GM18951 (cell line): Measurements from ENCODE around the gene CCDC102A.

ENCODE experiments used
- POLR2A ChIP-seq: IDR thresholded peaks from 4 replicates; pipeline ENCODE4 v1.6.1; 2011; ENCODE audit warnings: mild to moderate bottlenecking; ENCODE audit not compliant: insufficient read length, insufficient read depth; ENCODE audit errors: extremely low read depth
- in situ Hi-C: fragments of 300-500 bp; cut with MboI; formaldehyde crosslinking; loops from one replicate; pipeline ENCODE4 v1.12.0; 2022; ENCODE audit warnings: low sequenced_read_pairs, mixed read lengths, inconsistent platforms; ENCODE audit not compliant: unreplicated experiment

The CCDC102A gene

DNA sequence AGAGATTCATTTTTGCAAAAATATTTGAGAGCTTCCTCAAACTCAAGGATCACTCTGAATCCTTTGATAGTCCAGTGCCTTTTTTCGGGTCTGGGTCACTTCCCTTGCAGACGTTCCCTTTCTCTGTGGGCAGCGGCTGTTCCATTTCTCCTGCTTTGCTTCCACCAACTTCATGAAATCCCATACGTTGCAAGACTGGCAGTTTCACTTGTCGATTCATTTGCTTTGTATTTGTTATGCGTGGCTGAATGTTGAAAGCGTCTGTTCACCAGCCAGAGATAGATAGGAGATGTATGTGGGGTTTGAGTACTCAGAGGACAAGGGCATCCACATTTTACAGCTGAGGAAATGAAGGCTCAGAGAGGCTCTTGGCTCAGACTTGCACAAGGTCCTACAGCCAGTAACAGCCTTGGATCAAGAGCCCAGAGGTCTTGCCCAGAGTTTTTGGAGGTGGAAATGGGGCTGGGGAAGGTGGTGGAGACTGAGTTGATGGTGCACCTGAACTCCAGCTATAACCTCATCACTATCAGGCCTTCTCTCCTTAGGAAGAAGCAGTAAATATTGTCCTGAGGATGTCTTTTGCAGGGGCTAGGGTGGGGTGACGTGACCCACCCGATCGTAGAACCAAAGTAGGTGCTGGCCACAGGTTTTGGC, 1.3 kb upstream of the CCDC102A start:
- no peak for TF ChIP-seq POLR2A
- in situ Hi-C loops, result no loop called here

DNA sequence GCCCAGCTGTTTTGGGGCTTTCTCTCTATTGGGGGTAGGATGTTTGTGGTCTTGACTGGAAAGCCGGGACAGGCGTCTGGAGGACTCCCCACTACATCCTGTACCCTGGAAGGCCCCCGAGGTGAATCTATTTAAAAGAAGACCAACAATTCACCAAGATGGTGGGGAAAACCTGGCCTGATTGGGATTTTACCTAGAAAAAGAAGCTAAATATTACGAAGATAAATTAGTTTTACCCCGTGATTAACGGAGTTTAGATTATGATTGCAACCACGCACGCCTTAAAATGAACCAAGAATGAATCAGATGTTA, 779 bp upstream of the CCDC102A start:
- no peak for TF ChIP-seq POLR2A
- in situ Hi-C loops, result no loop called here

DNA sequence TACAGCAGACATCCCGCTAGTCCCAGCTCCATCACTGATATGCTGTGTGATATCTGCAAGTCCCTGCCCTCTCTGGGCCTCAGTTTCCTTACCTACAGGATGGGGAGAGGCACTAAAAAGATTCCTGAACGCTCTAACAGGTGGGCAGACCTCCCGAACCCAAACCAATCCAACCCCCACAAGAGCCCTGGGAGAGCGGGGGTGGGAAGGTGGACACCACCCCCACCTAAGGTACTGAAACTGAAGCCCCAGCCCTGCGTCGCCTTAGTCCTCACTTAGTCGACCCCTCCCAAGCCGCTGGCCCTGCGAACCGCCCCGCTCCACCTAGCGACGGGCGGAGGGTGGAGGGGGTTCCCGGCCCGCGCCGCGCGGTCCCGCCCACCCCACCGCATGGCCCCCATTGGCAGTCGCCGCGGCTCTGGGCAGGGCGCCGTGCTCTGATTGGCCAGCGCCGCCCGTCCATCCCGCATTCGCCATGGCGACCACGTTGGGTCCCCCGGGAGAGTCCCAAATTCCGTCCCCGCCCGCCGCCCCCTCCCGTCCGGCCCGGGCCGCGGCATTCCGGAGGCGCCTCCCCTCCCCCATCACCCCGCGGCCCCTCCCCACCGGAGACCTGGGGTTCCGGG, 578 bp downstream of the CCDC102A start:
- TF ChIP-seq POLR2A, result no peak
- in situ Hi-C loops, result no loop called here

DNA sequence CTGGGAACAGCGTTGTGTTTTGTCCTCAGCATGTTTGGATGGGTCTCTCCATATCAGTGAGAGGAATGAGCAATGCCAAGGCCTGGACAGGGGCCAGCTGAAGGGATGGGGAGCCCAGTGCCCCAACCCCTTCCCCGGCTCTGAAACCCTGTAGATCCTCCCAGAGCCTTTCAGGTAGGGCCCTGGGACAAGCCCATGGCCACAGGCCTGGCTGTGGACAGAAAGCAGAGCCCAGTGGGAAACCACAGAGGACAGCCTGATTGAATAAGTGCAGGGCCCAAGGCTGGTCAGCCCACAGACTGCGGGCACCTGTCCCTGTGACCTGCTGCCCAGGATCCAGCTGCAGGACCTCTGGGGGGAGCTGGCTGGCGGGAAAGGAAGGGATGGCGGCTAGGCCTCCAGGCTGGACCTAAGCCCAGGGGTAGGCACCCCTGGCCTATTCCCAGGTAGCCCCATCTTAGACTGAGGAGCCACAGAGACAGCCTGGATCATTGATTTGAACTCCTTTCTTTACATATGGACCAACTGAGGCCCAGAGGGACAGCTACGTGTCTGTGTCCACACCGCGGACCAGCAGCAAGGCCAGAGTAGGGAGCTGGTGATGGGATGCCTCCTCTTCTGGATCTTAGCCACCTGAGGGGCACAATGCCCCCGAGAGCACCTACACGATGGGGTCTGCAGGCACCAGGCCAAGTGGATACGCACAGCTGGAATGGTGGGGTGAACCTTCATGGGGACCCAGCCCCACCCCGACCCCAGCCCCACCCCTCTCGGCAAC, 1.3 kb downstream of the CCDC102A start:
- in situ Hi-C loops, result no loop called here
- TF ChIP-seq POLR2A, result no peak

DNA sequence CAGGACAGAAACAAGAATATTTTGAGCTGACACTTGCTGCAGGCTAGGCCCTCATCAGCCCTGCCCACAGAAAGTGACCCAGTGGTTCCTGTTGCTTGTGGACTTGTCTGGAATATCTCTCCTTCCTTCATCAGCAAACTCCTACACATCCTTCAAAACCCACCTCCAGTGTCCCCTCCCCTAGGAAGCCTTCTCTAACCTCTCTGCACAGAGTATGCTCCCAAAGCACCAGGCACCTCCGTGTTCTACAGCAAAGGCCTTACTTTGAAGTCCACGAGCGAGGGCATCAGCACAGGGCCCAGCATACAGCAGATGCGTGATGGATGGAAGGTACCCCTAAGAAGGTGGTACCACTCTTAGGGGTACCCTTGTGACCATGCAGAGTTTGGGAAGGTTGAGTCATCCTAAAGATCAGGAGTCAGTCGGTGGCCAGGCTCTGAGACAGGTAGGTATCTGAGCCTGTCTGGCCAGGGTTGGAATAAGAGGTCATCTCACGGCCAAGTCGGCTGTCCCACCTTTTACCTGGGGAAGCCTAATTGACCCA, 2.0 kb downstream of the CCDC102A start:
- no peak for TF ChIP-seq POLR2A
- in situ Hi-C loops, result no loop called here

DNA sequence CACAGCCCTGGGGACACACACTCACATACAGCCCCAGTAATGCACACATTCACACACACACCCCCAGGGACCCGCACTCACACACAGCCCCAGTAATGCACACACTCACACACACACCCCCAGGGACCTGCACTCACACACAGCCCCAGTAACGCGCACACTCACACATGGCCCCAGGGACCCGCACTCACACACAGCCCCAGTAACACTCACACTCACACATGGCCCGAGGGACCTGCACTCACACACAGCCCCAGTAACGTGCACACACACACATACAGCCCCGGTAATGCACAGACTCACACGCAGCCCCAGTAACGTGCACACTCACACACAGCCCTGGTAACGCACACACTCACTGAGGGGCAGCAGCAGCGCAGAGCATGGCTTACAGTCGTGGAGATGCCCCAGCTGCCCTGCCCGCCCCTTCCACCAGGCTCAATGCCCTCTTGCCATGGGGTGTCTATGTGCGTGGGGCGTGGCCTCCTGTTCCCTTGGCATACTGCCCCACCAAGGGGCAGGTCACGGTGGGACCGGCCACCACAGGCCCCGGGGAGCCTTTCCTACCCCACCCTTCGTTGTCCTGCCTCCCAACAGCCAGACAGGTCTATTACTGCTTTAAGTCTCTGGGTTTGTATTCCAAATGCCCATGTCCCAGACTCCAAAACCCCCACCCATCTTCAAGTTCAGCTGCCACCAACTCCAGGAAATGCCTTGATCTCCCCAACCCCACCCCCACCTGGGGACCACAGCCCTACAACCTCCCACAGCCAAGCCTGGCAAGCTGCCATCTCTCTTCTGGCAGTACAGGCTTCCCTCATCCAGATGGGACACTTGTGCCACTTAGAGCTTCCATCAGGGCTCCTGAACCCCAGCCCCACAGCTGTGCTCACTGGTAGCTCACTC, 2.7 kb downstream of the CCDC102A start:
- in situ Hi-C loops, result no loop called here
- TF ChIP-seq POLR2A, result no peak

DNA sequence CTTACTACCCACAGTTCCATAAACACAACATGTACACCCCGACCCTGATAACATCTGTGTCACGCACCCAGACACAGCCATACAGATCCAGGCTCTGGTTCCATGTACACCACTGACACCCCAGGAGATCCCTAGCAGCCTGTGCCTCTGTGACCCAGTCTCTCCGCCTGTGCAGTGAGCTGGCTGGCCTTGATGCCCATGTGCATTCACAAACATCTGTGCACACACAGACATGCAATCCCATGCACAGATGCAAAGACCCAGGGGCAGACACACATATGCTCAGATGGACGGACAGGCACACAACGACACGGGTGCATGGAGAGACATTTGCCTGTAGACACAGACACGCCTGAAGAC, 4.1 kb downstream of the CCDC102A start:
- in situ Hi-C loops, result no loop called here
- no peak for TF ChIP-seq POLR2A

DNA sequence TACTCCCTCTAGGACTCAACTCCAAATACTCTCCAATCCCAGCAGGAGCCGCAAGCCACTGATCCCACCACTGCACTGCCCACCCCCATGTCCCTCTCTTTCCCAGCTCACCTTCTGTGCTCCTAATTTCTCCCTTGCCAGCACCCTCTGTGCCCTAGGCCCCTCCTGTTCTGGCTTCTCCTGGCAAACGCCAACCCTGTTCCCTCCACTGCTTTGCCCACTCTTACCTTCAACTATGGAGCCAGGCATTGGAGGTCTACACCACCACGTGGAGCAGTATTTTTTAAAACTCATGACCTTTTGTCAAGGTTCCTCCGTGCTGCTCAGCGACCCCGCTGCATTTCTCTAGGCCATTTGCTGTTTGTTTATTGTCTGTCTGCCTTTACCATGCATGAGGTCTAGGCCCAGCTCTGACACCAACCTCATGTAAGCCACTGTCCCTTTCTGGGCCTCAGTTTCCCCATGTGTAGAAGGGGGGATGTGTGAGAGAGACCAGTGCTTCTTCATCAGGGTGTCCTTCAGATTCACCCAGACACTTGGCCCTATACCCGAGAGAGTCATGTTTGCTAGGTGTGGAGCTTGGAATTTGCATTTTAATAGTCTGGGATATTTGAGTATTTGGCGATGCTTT, 4.6 kb downstream of the CCDC102A start:
- in situ Hi-C loops, result no loop called here

DNA sequence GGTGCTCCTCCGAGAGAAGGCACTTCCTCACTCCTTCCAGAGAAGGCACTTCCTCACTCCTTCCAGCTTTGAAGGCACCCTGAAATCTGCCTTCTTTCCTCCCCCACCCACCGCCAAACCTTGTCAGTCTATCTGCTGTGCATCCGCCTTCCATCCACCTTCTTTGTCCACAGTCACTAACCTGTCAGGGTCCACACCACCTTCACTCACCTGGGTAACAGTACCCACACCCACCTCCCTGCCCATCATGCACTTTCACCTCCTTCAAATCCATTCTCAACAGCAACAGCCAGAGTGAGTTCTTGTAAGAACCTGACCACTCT, 5.2 kb downstream of the CCDC102A start:
- no peak for TF ChIP-seq POLR2A
- in situ Hi-C loops, result no loop called here

More for the DNA sequence above, 4.6 kb downstream of the CCDC102A start:
- no peak for TF ChIP-seq POLR2A

DNA sequence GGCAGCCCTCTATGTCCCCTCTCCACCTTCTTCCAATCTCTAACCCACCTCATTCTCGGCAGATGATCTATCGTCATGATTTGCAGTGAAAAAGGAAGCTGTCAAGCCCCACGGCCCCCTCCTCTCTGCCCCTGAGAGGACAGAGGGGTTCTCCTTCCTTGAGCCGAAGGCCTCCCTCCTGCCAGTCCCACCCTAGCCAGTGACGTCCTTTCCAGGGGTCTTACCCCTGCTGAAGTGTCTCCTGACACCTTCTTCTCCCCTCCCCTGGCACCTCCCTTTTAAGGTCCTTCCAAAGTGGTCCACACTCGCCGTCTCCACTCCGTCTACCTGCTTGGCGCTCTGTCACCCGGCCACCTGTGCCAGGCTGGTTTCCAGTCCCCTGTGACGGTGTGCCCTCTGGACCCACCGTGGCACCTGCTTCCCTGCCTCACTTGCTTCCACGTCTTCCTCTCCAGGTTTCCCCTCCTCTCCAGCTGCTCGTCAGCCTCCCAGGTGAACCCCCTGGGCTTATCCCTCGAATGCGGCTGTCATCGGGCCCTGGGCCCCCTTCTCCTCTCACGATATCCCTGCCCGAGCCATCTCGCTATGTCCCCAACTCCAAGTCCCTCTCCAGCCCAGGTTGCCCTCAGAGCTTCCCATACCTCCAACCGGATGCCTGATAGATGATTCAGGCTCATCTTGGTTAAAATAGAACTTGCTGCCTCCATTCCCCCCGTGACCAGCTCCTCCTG, 5.7 kb downstream of the CCDC102A start:
- TF ChIP-seq POLR2A, result no peak
- in situ Hi-C loops, result no loop called here

DNA sequence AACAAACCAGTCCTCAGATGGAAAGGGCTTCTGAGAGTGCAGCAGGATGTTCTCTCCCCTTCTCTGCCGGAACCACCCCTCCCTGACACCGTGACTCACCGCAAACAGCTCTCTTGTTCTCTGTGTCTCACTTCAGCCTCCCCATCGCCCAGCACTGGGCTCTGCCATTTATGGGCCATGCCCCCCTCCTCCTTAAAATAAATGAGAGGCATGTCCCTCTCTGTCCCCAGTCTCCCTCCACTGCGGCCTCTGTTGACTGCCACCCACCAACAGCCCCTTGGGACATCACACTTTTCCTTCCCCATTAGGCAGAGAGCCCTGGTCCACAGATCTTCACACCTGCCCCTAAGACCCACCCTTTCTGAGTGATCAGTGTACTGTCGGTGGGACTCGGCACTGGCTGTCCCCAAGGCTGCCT, 6.3 kb downstream of the CCDC102A start:
- TF ChIP-seq POLR2A, result no peak
- in situ Hi-C loops, result no loop called here
